Muscle of arm (tissue), 12 donors: ENCODE measurements around the gene TSC22D4. TPM values are rescaled to one million over a fixed set of nuclear protein-coding genes. Genes with fewer than 3 reads are reported as not detected.
A peak's percentile ranks its signal among the peaks of the same experiment; 100 is the strongest.

Experiments used
- DNase-seq: peaks from one replicate; pipeline ENCODE4 v3.0.0-alpha.2; 2013
- polyA plus RNA-seq, 12 donors: library from polyadenylated mRNA; unstranded; fragments of 120-200 nt; gene quantifications; one replicate each; pipeline ENCODE4 v1.2.1, GENCODE V29; 2013; ENCODE audit not compliant: insufficient read length in 12 of 12

Gene TSC22D4
- polyA plus RNA-seq, 12 donors: 29.0 to 95.6 (median 38.9) TPM; not detected in 1

DNA sequence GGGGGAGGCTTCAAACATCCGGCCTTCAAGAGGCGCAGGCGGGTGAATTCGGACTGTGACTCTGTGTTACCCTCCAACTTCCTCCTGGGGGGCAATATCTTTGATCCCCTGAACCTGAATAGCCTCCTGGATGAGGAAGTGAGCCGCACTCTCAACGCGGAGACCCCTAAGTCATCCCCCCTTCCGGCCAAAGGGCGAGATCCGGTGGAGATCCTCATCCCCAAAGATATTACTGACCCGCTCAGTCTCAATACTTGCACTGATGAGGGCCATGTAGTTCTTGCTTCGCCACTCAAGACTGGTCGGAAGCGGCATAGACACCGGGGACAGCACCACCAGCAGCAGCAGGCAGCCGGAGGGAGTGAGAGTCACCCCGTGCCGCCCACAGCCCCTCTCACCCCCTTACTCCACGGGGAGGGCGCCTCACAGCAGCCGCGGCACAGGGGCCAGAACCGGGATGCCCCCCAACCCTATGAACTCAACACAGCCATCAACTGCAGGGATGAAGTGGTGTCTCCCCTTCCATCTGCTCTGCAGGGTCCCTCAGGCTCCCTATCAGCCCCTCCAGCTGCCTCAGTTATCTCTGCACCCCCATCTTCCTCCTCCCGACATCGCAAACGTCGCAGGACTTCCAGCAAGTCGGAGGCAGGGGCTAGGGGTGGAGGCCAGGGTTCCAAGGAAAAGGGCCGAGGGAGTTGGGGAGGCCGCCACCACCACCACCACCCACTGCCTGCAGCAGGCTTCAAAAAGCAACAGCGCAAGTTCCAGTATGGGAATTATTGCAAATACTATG is 48.3 kb downstream of the TSC22D4 start:
- DNase-seq: no peak

DNA sequence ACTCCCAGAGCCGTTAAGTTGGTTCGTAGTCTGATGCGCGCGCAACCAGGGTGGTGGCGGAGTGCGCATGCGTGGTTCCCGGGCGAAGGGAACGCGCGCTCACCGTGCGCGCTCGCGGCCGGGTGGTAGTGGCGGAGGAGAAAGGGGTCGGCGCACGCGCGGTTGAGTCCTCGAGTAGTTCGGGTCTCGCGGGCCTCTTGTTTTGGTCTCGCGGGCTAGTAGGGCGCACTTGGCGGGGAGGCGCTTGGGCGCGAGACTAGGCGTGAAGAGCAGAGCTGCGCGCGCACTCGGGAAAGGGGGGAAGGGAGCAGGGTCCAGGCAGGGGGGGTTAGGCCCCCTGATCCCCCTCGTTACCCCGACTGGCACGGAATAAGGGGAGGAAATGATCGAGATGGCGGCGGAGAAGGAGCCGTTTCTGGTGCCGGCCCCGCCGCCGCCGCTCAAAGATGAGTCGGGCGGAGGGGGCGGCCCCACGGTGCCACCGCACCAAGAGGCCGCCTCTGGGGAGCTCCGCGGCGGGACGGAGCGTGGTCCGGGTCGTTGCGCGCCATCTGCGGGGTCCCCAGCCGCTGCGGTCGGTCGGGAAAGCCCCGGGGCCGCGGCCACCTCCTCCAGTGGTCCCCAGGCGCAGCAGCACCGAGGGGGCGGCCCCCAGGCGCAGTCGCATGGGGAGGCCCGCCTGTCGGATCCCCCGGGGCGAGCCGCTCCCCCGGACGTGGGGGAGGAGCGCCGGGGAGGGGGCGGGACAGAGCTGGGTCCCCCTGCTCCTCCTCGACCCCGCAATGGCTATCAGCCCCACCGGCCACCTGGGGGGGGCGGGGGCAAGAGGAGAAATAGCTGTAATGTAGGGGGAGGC is 49.1 kb downstream of the TSC22D4 start, which contains the start of gene MEPCE:
Gene MEPCE (plus strand): TSS at position 195 of the 856 bp plus-strand sequence. CDS start 188 bp downstream, at position 383.
- DNase-seq: peak; percentile 99

DNA sequence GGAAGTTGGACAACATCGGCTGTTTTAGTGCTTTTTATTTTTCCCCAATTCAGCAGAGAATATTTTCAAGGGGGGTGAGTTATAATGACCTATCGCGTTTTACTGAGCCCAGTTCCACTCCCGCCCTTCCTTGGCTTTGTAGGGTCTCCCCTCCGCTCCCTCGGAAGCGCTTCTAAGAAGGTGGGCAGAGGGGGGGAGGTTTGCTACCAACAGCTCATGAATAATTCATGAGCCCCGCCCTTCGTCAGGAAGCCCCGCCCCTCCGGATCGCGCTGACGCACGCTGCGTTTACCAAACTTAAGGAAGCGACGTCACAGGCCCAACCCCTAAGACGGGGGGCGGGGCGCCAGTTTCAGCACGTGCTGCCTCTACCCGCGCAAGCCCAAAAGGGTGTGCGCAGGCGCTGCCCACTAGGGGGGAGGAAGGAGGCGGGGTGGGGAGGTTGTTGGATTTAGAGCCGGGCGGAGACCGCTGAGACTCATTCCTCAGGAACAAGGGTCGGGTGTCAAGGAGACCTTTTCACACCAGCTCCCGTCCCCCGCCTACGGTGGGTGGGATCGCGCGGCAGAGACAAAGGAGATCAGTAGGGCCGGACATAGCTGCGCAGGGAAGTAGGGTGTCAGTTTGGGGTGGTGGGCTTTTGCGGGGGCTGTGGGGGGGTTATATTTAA is 49.9 kb downstream of the TSC22D4 start:
- DNase-seq: peak; percentile 100

DNA sequence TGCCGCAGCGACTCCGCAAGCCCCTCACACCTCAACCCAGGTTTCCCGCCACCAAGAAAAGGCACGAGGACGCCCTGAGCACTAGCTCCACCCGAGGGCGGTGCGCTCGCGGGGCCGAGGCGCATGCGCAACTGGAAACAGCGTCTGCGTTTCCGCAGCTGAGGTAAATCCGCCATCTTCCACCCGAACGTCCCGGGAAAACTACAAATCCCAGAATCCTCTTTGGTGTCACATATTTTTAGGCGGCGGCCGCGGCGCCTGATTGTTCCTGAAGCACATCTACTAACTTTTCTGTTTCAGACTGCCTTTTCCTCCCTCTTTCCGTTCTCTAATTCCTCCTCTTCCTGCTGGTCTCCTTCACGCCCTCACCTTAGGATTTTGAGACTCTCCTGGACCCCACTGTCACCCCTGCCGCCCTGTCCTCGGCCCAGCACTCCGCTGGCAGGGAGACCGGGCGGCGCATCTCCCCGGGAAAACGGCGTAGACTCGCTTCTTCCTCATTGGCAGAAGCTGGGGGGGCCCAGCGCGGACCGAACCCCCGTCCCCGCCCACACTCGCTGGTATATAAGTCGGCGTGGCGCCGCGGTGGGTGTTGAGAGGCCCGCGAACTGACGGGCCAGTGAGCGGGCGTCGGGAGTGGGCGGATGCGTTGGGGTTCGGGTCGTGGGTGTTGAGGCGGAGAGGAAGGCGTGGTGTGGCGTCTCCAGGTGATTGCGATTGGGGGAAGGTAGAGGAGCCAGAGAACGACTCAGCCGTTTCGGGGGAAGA is 50.6 kb downstream of the TSC22D4 start, which contains the start of gene ZCWPW1:
Gene ZCWPW1 (minus strand): TSS at position 505 of the 768 bp plus-strand sequence. CDS start 8,054 bp downstream, outside the sequence.
- peak; percentile 98 for DNase-seq

DNA sequence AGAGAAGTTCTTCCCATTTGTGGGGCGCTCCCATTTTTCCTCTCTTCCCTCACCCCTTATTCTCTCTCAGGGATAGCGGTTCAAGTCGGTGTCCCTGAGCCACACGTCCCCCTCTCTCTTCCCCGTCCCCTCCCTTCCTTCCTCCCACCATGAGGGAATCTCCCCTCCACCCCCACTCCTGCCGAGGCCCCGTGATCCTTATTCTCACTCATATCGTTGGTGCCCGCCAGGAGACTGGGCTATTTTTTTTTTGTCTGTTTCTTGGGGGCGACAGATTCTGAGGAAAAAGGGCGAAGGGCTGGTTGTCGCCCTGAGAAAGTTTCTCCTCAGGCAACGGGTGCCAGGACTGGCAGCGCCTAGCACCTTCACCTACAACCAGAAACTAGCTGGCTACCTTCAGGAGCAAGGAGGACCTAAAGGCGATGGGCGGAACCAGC is 51.2 kb downstream of the TSC22D4 start:
- no peak for DNase-seq

DNA sequence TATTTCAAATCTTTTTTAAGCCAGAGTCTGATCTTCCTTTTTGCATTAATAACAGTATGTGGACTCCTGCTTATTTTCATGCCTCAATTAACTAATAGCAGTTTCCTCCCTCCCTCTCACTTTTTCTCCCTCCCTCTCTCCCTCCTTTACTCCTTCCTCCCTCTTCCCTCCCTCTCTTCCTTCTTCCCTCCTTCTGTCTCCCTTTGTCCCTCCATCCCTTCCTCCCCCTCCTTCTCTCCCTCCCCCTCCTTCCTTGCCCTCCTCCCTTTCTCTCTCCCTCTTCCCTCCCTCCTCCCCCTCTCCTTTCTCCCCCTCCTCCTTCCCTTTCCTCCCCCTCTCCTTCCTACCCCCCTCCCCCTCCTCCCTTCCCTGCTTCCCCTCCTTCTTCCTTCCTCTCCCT is 52.5 kb downstream of the TSC22D4 start:
- DNase-seq: no peak

DNA sequence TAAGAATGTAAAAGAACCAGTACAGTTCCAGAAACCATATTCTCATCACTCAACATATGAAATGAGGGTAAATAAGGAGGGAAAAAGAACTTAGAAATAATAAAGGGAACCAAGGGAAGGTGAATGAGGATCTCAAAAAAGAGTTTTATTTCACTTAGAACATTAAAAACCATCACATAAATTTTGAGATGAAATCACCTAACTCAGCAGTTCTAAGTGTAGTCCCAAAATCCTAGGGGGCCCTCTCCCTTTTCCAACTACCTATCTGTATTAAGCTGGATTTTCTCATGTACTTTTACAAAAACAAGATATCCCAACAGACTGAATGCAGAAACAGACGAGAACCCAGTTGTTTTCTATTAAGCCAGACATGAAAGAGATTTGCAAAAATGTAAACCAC is 53.7 kb downstream of the TSC22D4 start:
- no peak for DNase-seq

DNA sequence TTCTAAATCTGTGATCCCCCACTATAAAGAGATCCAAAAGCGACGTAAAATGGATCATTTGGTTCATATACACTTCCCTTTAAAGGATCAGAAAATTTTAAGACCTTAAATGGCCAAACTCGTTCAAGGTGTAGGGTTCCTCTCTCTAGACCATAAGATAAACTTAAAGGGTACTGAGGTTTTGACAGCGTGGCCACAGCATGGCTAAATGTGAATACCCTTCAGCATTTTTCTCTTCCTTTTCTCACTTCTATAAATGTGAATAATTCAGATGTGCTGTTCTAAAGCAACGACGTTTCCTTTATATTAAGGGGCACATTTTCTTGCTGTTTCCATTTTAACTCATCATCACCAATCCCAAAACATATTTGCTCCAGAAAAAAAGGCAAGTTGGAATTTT is 55.7 kb downstream of the TSC22D4 start:
- DNase-seq: no peak

DNA sequence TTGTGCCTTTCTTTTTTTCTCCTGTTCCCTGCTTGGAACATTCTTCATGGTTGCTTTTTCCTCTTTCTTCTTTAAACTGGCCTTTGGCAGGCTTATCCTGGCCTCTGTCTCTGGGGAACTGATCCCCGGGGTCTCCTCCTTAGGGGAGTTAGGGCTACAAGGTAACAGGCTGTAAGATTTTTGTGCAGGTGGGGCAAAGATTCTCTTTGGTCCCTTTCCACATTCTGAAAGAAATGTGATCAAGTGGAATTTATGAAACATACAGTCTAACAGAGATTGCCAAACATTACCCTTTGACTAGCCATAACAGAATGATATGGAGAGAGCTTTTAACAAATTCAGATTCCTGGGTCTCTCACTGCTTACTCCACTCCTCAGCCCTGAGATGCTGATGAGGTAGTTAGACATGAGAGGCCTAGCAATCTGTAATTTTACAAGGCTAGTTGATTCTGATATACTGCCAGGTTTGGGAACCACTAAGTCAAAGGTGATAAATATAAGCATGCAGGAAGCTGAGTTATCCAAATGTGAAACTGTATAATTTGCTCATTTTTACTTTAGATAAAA is 59.3 kb downstream of the TSC22D4 start:
- DNase-seq: no peak

DNA sequence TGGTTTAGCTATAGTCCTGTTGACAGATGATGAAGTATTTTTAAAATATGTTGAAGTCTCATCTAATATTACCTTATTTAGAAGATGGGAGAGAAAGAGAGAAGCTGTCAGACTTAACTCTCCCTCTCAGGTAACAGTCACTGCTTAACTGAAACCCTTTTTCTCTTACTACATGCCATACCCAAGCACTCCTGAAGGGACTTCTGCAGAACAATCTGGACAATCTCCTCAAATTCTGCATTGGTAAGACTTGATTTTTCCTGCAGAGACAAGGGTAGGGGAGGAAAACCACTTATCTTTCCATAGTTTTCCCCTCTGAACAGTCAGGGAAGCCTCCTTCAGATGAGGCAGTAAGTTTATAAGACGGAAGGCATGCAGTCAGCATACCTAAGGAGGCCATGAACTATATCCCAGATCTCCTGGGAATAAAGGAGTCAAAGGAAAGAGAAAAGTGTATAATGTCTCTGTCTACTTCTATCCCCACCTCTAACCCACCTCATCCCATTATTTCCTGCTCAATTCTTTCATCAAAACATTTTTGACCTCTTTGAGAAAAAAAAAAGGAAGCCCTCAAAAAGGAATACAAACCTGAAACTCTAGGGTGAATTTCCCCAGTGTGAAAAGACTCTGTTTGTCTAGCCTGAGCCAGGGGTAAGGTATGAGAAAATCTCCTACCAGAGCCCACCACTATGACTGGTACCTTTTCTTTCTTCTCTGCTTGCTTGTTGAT is 59.9 kb downstream of the TSC22D4 start:
- DNase-seq: no peak

Other genes starting within 250 kb of the TSC22D4 start
- 1 to 10 TPM in 10 of 12 donors, not detected in 2; 5.4 to 8.7 (median 6.4) TPM for gene SPDYE3, start 171.5 kb downstream of the TSC22D4 start, polyA plus RNA-seq
- gene PILRB, start 121.1 kb downstream of the TSC22D4 start, polyA plus RNA-seq: 10 to 100 TPM in 10 of 12 donors, 1 to 10 TPM in 1, not detected in 1; 9.9 to 55.1 (median 19.1) TPM
- 1 to 10 TPM in 10 of 12 donors, not detected in 2; 1.6 to 9.3 (median 2.5) TPM for gene PILRA, start 105.7 kb downstream of the TSC22D4 start, polyA plus RNA-seq
- 10 to 100 TPM in 2 of 12 donors, 1 to 10 TPM in 9, not detected in 1; 4.5 to 17.3 (median 6.5) TPM for gene ZCWPW1, start 50.5 kb downstream of the TSC22D4 start, polyA plus RNA-seq
- 10 to 100 TPM in 11 of 12 donors, not detected in 1; 27.0 to 42.9 (median 32.2) TPM for gene MEPCE, start 49.4 kb downstream of the TSC22D4 start, polyA plus RNA-seq
- 10 to 100 TPM in 9 of 12 donors, 1 to 10 TPM in 2, not detected in 1; 9.4 to 27.5 (median 11.9) TPM for gene PPP1R35, start 42.7 kb downstream of the TSC22D4 start, polyA plus RNA-seq
- gene SPACDR, start 15.0 kb downstream of the TSC22D4 start, polyA plus RNA-seq: 1 to 10 TPM in 9 of 12 donors, under 1 TPM in 1, not detected in 2; 0.98 to 2.4 (median 1.4) TPM
- gene NYAP1, start 4.7 kb upstream of the TSC22D4 start, polyA plus RNA-seq: 1 to 10 TPM in 11 of 12 donors, not detected in 1; 1.1 to 5.7 (median 1.5) TPM
- gene AGFG2, start 60.0 kb upstream of the TSC22D4 start, polyA plus RNA-seq: 10 to 100 TPM in 6 of 12 donors, 1 to 10 TPM in 5, not detected in 1; 7.8 to 16.8 (median 10.1) TPM
- 10 to 100 TPM in 1 of 12 donors, 1 to 10 TPM in 9, not detected in 2; 1.5 to 10.1 (median 2.8) TPM for gene SAP25, start 94.7 kb upstream of the TSC22D4 start, polyA plus RNA-seq
- 10 to 100 TPM in 11 of 12 donors, not detected in 1; 16.7 to 39.5 (median 23.7) TPM for gene LRCH4, start 106.9 kb upstream of the TSC22D4 start, polyA plus RNA-seq
- gene FBXO24, start 107.1 kb upstream of the TSC22D4 start, polyA plus RNA-seq: 1 to 10 TPM in 7 of 12 donors, under 1 TPM in 3, not detected in 2; 0.59 to 2.1 (median 1.1) TPM
- gene PCOLCE, start 123.1 kb upstream of the TSC22D4 start, polyA plus RNA-seq: 100 to 1,000 TPM; 170 to 827 (median 228) TPM
- gene MOSPD3, start 133.3 kb upstream of the TSC22D4 start, polyA plus RNA-seq: 10 to 100 TPM in 11 of 12 donors, not detected in 1; 12.5 to 69.6 (median 17.2) TPM
- 1 to 10 TPM in 3 of 12 donors, under 1 TPM in 7, not detected in 2; 0.23 to 2.3 (median 0.72) TPM for gene TFR2, start 162.3 kb upstream of the TSC22D4 start, polyA plus RNA-seq
- gene ACTL6B, start 177.2 kb upstream of the TSC22D4 start, polyA plus RNA-seq: under 1 TPM in 3 of 12 donors, not detected in 9; 0.21 to 0.30 (median 0.28) TPM
- 100 to 1,000 TPM in 11 of 12 donors, not detected in 1; 110 to 178 (median 137) TPM for gene GNB2, start 194.5 kb upstream of the TSC22D4 start, polyA plus RNA-seq
- gene GIGYF1, start 215.0 kb upstream of the TSC22D4 start, polyA plus RNA-seq: 100 to 1,000 TPM in 1 of 12 donors, 10 to 100 TPM in 11; 18.8 to 473 (median 27.5) TPM
- gene POP7, start 226.9 kb upstream of the TSC22D4 start, polyA plus RNA-seq: 10 to 100 TPM in 11 of 12 donors, not detected in 1; 15.5 to 27.0 (median 18.3) TPM
- gene EPO, start 241.3 kb upstream of the TSC22D4 start, polyA plus RNA-seq: under 1 TPM in 3 of 12 donors, not detected in 9; 0.13 to 0.28 (median 0.21) TPM